DMS 273 treated with DMSO at 0.1 percent for 48 hours (cell line): ENCODE measurements around the gene SPTB.

ENCODE experiments used
- DNase-seq: peaks from one replicate; lab custom pipeline; 2025; lab: John Stamatoyannopoulos, UW

The SPTB gene

DNA sequence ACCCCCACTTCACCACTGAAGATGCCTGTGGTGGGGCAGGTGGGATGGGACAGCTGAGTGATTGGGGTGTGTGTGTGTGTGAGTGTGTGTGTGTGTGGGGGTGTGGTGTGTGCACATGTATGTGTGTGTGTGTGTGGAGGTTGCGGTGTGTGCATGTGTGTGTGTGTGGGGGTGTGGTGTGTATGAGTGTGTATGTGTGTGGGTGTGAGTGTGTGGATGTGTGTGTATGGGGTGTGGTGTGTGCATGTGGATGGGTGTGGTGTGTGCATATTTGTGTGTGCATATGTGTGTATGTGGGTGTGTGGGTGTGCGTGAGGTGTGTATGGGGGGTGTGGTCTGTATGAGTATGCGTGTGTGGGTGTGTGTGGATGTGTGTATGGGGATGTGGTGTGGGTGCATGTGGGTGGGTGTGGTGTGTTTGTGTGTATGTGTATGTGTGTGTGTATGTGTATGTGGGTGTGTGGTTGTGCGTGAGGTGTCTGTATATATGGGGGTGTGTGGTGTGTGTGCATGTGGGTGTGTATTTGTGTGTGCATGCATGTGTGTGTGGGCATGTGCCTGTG is 113.9 kb downstream of the SPTB start:
- no peak for DNase-seq

DNA sequence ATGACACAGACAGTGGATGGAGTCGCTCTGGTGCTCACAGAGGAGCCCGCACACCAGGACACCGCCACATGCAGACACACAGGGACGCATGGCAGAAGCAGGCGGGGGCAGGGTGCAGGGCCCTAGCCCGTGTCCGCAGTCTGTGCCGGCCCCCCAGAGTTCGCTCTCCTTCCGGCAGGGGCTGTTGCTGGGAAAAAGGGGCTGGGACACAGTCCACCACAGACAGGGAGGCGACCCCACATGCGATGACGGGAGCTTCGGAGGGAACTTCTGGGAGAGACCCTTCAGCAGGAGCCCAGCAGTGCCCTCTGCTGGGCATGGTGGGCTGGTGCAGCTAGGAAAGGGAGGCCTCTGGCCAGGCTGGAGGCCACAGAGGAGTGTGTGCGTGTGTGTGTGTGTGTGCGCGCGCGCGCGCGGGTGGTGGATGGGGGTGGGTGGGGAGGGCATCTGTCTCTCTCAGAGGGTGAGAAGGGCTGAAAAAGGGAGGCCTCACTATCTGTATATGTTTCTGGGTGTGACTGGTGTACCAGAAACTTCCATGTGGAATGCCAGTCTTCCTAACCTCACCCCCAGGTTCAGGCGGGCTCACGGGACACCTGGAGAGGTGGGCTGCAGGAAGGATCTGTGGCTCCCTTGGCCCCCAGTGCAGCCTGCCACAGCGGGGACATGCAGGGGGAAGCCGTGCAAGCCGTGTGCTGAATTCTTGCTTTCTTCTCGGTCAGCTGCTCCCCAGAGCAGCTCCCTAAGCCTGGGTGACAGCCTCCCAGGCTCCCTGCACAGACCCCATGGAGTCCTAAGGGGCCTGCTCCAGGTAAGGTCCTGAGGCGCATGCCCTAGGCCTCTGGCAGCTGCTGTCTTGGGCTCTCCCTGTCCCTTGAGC is 114.8 kb downstream of the SPTB start:
- DNase-seq, result peak; percentile 57

DNA sequence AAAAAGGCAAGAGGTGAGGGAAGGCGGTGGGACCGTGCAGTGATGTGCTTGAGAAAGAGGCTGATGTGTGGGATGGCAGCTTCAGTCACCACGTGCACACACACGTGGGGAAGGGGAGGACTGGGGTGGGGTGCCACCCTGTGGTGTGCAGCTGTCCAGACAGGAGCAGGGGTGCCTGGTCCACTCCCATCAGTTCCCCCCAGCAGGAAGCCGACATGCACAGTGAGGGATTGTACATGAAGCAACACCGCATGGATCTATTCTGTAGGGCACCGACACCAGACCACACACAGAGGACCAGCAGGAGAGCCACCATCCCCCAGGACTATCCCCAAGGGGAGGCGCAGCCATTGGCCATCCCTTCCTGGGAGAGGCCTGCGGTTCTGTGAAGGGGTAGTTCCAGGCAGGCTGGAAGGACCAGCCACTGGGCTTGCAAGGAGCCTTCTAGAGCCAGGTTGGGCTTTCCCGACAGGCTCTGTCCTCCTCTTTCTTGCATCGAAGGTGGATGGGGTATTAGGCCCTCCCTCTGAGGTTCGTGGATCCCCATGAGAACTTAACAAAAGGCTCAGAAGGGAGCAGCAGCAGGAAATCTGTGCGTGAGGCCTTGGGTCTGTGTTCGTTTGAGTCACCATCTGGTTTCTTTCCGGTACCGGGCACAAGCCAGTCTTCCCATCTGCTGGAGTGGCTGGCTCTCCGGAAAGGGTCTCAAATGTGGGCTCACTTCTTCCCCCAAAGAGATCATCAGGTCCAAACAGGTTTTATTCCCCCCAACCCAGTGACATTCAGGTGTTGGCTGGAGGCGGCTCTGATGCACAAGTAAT is 115.7 kb downstream of the SPTB start:
- peak; percentile 81 for DNase-seq

DNA sequence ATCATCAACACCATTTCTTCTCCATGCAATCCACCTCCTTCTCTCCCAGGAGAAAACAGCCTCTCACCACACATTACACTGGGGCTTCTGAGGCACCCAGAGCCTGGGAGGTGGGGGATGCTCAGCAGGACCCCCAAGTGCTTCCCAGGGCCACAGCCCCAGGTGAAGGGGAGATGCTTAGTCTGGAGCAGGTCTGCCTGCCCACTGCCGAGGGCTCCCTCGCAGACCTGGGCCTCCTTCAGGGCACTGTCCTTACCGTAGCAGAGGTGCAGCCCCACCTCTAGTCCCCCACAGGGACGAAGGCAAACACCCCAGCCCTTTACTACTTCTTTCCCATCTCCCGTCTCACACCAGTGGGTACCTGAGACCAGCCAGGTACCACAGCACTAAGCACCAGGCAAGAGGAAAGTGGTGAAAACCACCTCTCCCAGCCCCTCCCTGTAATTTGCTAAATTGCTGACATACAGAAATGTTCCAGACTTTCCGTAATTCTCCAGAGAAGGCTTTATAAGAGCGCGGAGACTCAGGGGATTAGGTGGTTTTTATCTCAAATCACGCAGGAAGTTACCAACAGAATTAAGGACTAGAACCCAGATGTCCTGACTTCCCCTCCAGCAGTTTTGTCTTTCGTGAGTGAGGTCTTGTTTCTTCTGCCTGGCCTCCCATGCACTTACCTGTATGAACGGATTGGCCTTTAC is 116.5 kb downstream of the SPTB start:
- DNase-seq, result no peak

DNA sequence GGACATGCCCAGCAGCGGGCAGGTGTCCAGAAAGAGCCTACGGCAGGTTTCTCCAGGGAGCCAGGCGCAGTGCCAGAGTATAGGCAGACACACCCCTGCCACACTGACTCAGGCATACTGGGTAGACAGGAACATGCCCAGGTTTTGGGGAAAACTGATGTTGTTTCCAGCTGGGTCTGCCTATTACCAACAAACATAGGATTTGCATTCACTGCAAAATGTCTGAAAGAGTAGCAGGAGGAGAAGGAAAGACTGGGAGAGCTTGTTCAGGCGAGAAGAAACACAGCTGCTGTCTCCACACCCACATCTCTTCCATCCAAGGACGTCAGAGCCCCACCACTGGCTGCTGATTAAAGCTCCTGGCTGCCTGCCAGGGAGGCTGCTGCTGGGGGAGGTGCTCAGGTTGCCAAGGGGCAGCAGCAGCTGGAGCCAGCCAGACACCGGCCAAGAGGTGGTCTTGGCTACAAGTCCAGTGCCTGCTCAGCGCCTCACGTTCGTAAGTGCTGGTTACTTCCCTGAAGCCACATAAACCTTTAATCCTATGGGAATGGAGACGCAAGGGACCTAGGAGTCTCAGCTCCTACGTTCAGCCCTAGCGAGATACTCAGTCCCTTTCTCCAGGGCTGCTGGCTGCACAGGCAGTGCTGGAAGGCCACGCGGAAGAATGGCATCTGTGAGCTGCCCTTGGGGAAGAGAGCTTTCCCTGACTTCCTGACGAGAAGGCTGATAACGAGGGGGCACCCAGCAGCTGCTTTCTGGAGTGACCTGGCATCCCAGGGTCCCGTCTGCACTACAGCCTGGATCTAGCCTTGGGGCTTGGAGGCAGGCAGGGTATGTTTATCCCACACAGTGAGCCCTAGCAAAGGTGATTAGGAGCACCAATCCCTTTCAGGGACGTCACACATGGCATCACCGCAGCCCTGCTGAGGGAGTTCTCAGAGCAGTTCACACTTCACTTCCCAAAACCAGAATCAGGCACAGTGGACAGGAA is 117.4 kb downstream of the SPTB start:
- DNase-seq, result peak; percentile 92

DNA sequence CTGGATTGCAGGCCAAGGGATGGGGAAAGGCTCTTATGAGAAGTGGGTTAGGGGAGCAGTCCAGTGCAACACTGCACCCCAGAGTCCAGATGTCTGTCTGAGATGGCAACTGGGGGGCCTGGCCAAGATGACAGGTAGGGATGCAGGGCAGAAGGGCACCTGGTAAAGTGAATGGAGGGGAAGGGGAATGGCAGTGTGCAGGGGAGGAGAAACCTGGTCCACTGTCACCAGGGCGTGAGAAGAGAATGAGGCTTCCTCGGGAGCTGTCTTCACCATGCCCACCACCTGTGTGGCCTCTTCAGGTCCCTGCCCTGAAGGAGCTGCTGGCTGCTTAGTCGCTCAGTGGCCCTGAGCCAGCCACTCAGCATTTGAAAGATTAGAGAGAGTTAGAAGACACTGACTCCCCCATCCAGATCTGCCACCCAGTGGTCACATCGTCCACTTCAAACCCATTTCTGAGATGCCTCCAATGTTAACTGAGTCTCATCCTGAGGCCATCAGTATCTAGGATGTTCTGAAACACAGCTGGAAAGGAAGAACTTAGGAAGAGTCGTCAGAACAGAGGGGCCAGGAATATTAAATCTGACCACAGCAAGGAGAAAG is 118.2 kb downstream of the SPTB start:
- no peak for DNase-seq

DNA sequence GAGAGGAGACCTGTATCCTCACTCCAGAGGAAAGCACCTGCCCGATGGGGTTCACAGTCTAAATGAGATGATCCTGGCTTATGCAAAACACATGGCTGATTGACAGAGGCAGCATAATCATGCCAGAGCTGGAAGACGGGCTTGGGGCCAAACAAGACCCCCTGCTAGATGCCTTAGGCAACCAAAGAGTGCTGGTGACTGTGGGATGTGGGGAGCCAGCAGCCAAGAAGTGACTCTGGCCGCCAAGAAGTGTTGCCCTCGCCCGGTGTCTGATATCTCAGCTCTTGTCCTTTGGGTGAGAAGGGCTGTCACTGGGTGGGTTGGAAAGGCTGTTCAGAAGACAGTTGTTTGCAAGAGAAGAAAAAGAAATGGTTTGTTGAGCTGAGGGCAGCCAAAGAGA is 118.8 kb downstream of the SPTB start:
- DNase-seq, result no peak

DNA sequence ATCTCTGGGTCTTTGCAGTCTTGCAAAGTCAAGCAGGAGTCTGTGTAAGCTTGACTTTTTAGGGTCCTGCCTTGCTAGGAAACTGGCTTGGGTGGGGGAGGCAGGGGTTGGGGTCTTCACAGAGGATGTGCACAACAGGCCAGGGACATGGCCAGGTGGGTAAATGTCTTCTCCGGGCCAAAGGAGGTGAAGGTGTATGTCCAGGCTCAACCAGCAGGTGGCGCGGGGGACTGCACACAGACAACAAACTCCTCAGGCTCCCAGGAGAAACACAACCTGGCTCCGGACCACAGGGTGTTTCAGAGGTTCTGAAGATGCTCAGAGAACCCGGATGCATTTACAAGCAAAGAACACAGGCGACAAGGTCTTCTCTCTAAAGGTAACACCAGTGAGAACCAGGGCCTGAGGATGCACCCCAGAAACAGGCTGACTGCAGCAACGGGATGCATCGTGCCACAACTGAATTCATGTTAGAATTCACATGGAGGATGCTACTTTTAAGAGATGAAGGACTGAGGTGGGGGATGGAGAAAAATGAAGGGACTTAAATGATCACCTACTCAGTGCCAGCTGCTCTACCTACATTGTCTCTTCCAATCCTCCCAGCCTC is 119.5 kb downstream of the SPTB start:
- DNase-seq, result peak; percentile 8

DNA sequence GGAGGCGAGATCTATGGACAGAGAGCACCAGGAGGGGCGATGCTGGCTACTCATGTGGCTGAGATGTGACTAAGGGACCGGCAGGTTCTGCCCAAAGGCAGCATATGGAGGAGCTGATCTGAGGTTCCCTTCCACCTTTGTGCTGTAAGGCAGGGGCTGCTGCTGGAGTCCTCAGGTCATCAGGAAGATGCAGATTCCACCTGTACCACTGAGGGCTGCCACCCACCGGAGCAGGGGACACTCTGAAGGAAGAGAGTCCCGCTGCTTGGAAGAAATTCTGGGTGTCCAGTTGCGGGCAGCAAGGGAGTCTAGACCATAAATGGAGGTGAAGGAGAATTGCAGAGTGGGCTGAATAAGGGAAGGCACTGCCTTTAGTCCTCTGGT is 120.2 kb downstream of the SPTB start:
- DNase-seq, result no peak

DNA sequence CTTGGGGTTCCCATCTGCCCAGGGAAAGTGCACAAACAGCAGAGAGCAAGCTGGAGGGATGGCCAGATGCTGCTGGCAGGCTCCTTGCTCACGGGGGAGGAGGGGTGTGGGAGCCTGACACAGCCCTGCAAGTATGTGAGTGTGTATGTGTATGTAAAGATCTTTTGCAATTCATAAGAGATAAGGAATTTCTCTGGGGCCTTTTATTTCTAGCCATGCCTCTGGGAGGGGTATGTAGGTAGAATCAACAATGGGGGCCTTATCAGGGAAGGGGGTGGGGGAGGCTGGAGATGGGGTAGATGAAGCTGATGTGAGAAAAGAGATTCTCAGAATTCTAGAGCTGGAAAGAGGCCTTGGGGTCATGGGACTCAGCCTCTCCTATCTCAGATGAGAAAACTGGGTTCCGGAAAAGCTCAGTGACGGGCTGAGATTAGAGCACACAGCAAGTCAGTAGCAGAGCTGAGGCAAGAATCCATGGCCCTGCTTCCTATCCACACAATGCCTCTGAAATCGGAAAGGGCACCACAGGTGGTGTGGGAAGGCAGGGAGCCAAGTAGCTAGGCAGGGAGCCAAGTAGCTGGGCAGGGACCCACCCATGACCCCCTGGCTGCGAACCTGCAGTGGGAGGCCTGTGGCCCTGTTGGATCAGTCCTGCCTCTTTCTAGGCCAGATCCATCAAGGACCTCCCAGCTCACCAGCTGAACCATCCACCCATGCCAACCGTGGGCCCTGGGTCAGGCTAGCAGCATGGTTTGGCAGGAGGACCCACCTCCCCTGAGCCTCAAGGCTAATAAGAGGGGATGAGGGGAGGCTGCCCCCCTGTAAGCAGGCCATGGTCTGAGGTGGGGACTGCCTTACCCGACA is 120.8 kb downstream of the SPTB start:
- peak; percentile 53 for DNase-seq

DNA sequence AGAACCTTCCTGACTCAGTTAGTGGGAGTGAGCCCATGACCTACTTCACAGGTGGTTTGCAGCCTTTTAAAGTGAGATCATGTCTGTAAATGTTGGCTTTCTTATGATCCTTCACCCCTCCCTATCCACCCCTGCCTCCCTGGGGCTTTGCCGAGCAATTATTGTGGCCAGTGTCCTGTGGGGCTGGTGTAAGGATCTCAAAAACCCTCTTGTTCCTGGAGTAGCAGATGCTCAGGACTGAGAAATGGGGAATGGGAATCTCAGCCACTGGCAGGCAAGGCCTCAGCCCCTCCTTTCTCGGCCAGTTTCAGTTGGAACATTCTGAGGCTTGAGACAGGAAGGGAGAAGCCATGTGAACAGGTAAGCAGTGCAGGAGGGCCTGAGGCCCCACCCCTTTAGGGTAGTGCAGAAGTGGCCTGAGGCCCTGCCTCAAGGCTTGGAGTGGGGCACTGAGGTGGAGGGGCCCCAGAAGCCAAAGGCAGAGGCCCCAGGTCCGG is 121.6 kb downstream of the SPTB start:
- DNase-seq, result no peak

DNA sequence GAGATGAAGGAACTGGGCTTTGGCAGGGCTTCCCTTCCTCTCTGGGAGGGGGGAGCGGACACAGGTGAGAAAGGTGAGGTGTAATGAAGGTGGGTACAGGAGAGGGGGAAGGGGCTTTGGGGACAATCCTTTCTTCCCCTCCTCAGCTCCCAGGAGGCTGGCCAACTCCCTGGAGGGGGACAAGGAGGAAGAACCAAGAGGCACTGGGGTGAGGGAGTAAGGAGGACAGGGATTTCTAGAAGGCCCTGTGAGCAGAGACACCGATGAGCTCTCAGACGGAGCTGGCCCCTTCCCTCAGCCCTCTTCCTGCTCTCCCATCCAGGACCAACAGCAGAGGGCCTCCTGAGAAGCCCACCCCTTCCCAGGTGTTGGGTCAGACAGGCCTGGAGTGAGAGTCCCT is 122.1 kb downstream of the SPTB start:
- no peak for DNase-seq

DNA sequence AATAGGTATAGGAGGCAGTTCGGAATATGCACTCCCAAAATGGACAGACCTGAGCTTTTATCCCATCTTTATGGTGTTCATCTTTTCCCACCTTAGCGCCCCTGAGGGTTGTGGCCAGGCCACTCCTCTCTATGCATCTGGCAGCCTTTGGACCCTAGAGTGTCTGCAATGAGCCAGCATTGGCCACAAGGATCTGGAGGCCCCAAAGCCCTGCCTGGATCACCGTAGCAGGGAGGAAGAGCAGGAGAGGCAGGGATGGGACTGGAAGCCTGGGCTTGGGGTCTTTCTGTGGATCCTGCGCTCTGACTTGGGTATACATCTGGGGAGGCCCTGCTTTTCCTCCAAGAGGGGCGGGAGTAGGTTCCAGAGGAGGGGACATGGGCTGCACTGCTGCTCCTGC is 123.0 kb downstream of the SPTB start:
- no peak for DNase-seq

DNA sequence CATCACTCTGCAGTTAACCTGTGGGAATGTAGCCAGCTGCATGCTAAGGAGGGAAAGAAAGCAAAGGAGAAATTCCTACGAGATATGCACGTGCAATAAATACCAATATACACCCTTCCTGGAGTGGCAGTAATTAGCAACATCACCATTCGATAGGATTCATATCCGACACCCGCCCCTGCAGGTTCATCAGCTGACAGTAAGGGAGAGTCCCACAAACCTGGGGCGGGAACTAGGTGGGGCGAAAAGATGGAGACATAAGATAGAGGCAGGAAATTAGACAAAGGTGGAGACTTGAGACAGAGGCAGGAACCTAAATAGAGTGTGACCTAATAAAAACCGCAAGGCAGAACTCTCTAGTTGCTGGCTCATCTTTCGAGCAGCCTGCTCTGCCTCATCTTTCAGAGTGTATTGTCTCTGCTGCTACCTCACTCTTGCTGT is 123.9 kb downstream of the SPTB start:
- DNase-seq, result no peak

DNA sequence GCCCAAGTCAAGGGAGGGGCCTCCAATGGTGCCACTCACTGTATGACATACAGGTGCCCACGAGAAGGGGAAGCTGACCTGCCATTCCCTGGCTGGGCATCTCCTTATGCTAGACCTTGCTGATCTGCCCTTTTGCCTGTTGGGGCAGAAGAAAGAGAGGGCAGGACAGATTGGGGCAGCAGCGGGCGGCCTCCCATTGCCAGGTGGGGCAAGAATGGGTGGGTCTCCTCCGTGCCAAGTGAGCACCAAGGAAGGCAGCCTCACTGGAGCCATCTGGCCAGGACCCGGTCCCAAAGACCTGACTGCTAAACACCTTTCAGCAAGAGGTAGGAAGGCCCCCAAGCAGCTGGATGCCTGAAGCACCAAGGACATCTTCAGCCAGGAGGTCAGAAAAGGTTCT is 125.0 kb downstream of the SPTB start:
- no peak for DNase-seq

DNA sequence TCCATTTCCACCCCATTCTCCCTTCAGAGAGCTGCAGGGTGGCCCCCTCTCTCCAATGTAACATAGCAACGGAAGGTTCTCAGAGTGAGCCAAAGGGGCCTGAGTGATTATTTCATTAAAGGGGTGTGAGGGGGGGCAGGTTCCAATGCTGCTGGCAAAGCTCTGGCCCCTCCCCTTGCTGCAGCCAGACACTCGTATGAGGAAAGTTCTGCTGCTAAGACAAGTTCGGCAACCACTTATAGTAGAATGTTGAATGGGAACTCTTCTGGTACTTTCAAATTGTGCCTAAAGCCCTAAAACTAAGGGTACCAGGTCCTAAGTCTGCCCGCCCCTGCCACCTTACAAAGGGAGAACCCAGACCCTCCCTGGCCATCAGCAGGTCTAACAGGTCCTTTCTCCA is 125.7 kb downstream of the SPTB start:
- no peak for DNase-seq

DNA sequence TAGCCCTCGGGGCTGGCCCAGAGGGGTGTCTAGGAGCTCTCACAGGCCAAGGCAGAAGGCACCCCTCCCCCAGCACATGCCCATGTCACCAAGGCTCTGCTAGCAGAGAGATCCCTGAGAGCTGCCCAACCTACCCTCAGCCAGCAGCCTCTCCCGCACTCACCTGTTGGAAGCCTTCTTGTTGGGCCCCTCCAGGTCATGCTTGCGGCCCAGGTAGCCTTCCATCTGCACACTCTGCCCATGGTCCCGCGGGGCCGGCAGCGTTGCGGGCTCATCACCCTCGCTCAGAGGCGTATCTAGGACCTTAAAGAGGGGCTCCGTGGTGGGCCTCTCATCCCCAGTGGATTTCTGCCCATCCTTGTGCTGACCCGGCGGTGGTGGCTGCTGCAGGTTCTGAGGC is 126.3 kb downstream of the SPTB start:
- no peak for DNase-seq

DNA sequence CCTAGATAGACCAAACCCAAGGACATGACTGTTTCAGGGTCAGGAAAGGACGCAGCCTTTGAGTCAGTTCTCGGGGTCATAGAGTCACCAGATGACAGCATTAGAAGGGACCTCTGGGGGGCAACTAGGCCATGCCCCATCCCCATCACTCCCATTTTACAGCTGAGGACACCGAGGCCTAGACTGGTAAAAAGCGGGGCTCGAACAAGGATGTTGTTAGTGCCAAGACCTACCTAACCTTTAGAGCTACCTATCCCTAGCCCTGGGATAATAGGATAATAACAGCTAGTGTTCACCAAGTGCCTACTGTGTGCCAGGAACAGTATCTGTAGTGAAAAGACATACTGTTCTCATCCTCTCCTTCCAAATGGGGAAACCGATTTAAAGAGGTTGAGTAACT is 126.8 kb downstream of the SPTB start:
- no peak for DNase-seq
